Neural crest cell (in vitro differentiated cells): Measurements from ENCODE around the gene TMPRSS13. TPM values are rescaled to one million over a fixed set of nuclear protein-coding genes. Genes with fewer than 3 reads are reported as not detected.
A peak's percentile ranks its signal among the peaks of the same experiment; 100 is the strongest.

Experiments used
- DNase-seq: peaks from one replicate; pipeline ENCODE4 v3.0.0; 2021; ENCODE audit warnings: low read depth, mixed read lengths, low spot score
- H3K27ac Mint-ChIP-seq: one replicate; pipeline ENCODE4 v1.8.0; 2021; ENCODE audit warnings: mild to moderate bottlenecking, mixed read lengths; ENCODE audit not compliant: unreplicated experiment
- H3K27me3 Mint-ChIP-seq: 2 replicates; pipeline ENCODE4 v1.8.0; 2021; ENCODE audit warnings: low read depth, mild to moderate bottlenecking, mixed read lengths
- H3K36me3 Mint-ChIP-seq: 2 replicates; pipeline ENCODE4 v1.8.0; 2021; ENCODE audit warnings: low read depth, mild to moderate bottlenecking, mixed read lengths
- H3K4me1 Mint-ChIP-seq: 2 replicates; pipeline ENCODE4 v1.8.0; 2021; ENCODE audit warnings: mixed read lengths
- H3K4me3 Mint-ChIP-seq: one replicate; pipeline ENCODE4 v1.8.0; 2021; ENCODE audit warnings: mild to moderate bottlenecking, mixed read lengths
- H3K9me3 Mint-ChIP-seq: 2 replicates; pipeline ENCODE4 v1.8.0; 2021; ENCODE audit warnings: mixed read lengths
- total RNA-seq: library from RNA; stranded (reverse); gene quantifications from 2 replicates; pipeline ENCODE4 v1.2.1, GENCODE V29; 2021
- TF ChIP-seq, protein P1 (sequence below): fragments of 200-600 bp; sonication (generic); conservative IDR thresholded peaks from 2 replicates; pipeline ENCODE4 v1.5.0; 2021; ENCODE audit warnings: antibody characterized with exemption, mild to moderate bottlenecking

TMPRSS13 gene
- total RNA-seq, 1 donor from 2014 or later, result not detected

DNA sequence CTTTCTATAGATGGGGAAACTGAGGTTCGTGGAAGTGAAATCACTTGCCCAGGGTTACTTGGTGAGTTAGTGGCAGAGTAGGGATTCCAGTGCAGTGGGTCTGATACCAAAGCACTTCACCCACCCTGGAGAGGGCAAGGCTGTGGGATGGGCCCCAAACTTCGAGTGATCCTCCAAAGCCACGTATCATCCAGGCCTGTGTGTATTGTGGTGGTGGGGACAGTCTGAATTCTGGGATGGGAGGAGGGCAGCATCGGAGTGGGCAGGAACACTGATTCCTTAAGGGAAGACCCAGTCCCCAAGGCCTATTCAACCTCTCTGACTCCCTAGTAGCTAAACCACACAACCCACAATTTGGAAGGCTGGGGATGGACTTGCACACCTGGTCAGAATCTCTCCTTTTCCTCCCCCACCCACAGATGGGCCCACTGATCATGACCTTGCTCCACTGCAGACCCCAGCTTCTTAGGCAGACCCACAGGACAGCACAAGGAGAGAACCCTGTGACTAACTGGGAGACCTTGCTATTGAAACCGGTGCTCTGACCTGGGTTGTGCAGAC, 11.5 kb downstream of the TMPRSS13 start:
- Mint-ChIP-seq H3K36me3 (no peaks in the 10 kb centered on the region), H3K27me3 (no peaks in the 10 kb centered on the region), H3K27ac (no peak overlapping the region), H3K4me3 (no peak overlapping the region), H3K4me1 (no peaks in the 10 kb centered on the region), H3K9me3 (no peaks in the 10 kb centered on the region)
- TF ChIP-seq, protein P1, sequence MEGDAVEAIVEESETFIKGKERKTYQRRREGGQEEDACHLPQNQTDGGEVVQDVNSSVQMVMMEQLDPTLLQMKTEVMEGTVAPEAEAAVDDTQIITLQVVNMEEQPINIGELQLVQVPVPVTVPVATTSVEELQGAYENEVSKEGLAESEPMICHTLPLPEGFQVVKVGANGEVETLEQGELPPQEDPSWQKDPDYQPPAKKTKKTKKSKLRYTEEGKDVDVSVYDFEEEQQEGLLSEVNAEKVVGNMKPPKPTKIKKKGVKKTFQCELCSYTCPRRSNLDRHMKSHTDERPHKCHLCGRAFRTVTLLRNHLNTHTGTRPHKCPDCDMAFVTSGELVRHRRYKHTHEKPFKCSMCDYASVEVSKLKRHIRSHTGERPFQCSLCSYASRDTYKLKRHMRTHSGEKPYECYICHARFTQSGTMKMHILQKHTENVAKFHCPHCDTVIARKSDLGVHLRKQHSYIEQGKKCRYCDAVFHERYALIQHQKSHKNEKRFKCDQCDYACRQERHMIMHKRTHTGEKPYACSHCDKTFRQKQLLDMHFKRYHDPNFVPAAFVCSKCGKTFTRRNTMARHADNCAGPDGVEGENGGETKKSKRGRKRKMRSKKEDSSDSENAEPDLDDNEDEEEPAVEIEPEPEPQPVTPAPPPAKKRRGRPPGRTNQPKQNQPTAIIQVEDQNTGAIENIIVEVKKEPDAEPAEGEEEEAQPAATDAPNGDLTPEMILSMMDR, result no peak
- DNase-seq, result no peak

DNA sequence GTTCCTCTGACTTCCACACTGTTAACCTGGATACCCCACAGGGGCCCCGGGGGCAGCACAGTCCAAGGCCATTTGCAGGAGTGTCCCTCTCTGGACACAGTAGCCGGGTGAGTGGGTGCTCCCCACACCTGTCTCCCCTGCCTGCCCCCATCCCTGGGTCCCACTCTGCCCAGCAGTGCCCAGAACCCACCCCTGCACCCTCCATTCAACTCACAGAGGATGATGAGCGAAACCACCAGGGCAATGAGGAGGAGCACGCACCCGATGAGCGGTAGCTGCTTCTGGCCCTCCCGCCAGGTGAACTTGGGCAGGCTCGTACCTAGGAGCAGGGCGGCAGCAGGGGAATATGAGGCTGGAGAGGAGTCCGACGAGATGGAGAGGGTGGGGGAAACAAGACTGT, 12.2 kb downstream of the TMPRSS13 start:
- no peak overlapping the region for H3K27ac Mint-ChIP-seq
- no peak for DNase-seq
- H3K27me3 Mint-ChIP-seq, result no peaks in the 10 kb centered on the region
- H3K4me3 Mint-ChIP-seq, result no peak overlapping the region
- H3K36me3 Mint-ChIP-seq, result no peaks in the 10 kb centered on the region
- TF ChIP-seq, protein P1, result no peak
- H3K4me1 Mint-ChIP-seq, result no peaks in the 10 kb centered on the region
- no peaks in the 10 kb centered on the region for H3K9me3 Mint-ChIP-seq

DNA sequence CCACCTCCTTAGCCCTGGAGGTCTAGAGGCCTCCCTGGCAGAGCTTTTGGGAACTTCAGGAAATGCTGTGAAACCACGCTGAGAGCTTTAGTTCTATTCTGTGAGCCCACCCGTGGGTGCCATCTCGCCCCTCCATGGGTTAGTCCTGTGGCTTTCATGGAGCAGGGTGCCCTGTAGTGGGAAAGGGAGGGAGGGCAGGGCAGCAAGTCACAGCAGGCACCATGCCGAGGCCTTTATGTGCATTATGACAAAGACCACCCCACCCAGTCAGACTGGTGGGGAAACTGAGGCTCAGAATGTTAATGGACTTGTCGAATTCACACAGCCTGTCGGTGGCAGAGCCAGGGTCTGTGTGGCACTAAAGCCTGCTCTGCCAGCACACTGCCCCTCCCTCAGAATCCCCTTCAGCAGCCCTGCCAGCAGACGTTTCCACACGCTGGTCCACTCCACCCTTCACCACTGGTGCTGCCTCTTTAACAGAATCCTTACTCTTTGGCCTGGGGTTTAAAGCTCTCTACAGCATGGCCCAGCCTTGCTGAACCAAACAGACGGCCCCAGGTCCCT, 13.4 kb downstream of the TMPRSS13 start:
- TF ChIP-seq, protein P1, result no peak
- no peaks in the 10 kb centered on the region for H3K36me3 Mint-ChIP-seq
- H3K27me3 Mint-ChIP-seq, result no peaks in the 10 kb centered on the region
- no peak for DNase-seq
- H3K27ac Mint-ChIP-seq, result peak overlapping the region; percentile 79
- H3K4me1 Mint-ChIP-seq, result no peaks in the 10 kb centered on the region
- H3K9me3 Mint-ChIP-seq, result no peaks in the 10 kb centered on the region
- no peak overlapping the region for H3K4me3 Mint-ChIP-seq

DNA sequence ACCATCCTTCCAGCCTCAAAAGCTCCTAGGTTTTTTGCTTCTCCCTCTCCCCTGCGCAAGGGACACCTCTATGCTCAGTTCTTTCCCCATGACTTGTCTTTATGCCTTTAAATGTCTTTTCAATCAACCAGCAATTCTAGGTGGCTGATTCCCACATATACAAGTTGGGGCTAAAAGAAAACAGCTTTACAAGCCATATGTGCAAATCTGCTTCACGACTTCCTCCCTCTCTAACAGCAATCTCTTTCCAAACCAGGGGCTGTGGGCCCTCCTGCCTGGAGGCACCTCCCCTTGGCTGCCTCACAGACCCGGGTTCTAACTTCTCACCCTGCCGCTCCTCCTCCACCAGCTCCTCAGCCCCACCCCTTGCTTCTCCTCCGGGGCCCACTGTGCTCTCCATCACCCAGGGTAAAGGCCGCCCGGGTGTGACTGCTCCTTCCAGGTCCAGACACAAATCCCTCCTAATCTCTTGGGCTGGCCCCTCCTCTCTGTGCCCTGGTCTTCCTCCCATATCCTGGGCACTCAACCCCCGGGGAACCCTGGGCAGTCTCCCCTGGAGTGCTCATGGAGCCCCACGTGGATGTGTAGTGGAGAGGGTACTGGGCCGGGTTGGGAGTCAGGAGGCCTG, 14.1 kb downstream of the TMPRSS13 start:
- no peak for DNase-seq
- TF ChIP-seq, protein P1, result no peak
- Mint-ChIP-seq H3K4me1 (peaks cover 2% of the 10 kb centered on the region), H3K27me3 (no peaks in the 10 kb centered on the region), H3K36me3 (no peaks in the 10 kb centered on the region), H3K9me3 (no peaks in the 10 kb centered on the region), H3K27ac (no peak overlapping the region), H3K4me3 (no peak overlapping the region)

DNA sequence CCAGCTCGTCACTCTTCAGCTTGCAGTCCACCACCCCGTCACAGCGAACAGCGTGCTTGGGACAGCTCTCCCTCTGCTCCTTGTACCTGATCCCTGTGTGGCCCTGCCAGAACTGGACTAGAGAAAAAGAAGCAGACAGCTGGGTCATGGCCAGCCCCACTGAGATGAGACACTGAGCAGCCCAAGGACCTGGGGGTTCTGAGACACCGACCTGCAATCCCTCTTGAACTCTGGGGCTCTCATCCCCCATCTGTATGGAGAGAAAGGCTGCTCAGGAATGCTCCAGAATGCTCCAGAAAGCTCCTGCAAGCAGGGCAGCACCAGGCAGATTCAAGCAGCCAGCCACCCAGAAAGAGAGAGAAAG, 14.8 kb downstream of the TMPRSS13 start:
- TF ChIP-seq, protein P1, result no peak
- Mint-ChIP-seq H3K9me3 (no peaks in the 10 kb centered on the region), H3K4me1 (peaks cover 8% of the 10 kb centered on the region), H3K27ac (no peak overlapping the region), H3K27me3 (no peaks in the 10 kb centered on the region), H3K36me3 (no peaks in the 10 kb centered on the region), H3K4me3 (no peak overlapping the region)
- no peak for DNase-seq
